AG08395 (cell line): Measurements from ENCODE around the gene FCN1.

Experiments
- DNase-seq: peaks from one replicate; pipeline ENCODE4 v3.0.0; 2012; ENCODE audit warnings: mixed read lengths, low spot score

FCN1 gene

GRCh38 chr9:134937164-134937555, 19.4 kb upstream of the FCN1 start:
- no peak for DNase-seq

- DNase-seq, result no peak
Measured at GRCh38 chr9:134936346-134937163, 18.8 kb upstream of the FCN1 start.

GRCh38 chr9:134935701-134936345, 18.1 kb upstream of the FCN1 start:
- no peak for DNase-seq

GRCh38 chr9:134935056-134935640, 17.4 kb upstream of the FCN1 start:
- no peak for DNase-seq

- DNase-seq, result no peak
Measured at GRCh38 chr9:134933076-134933659, 15.5 kb upstream of the FCN1 start.

- DNase-seq, result no peak
Measured at GRCh38 chr9:134932606-134933005, 14.9 kb upstream of the FCN1 start.

- no peak for DNase-seq
Measured at GRCh38 chr9:134932171-134932570, 14.5 kb upstream of the FCN1 start.

- no peak for DNase-seq
Measured at GRCh38 chr9:134930398-134930797, 12.7 kb upstream of the FCN1 start.

- DNase-seq, result no peak
Measured at GRCh38 chr9:134929193-134930158, 11.8 kb upstream of the FCN1 start.

- no peak for DNase-seq
Measured at GRCh38 chr9:134928436-134929192, 10.9 kb upstream of the FCN1 start.

GRCh38 chr9:134925011-134925511, 7.3 kb upstream of the FCN1 start:
- DNase-seq, result no peak

- DNase-seq, result no peak
Measured at GRCh38 chr9:134923466-134923865, 5.8 kb upstream of the FCN1 start.

GRCh38 chr9:134922932-134923240, 5.2 kb upstream of the FCN1 start:
- DNase-seq, result no peak

- DNase-seq, result no peak
Measured at GRCh38 chr9:134922066-134922931, 4.6 kb upstream of the FCN1 start.

- no peak for DNase-seq
Measured at GRCh38 chr9:134919303-134919702, 1.6 kb upstream of the FCN1 start.

- DNase-seq, result no peak
Measured at GRCh38 chr9:134918646-134919045, 934 bp upstream of the FCN1 start.

- no peak for DNase-seq
Measured at GRCh38 chr9:134916161-134916665, 1.5 kb downstream of the FCN1 start.

- no peak for DNase-seq
Measured at GRCh38 chr9:134915046-134915985, 2.4 kb downstream of the FCN1 start.

- no peak for DNase-seq
Measured at GRCh38 chr9:134914501-134914834, 3.2 kb downstream of the FCN1 start.
